Middle frontal gyrus (tissue), 1 donor: ENCODE results near the gene CMTM3.
"Not testable (repeated sequence)": the region's sequence is repeated elsewhere in the genome, so short reads cannot be mapped to it uniquely, and the experiment has no call there.

Experiments used
- DNase-seq: peaks from one replicate; pipeline ENCODE4 v3.0.0-alpha.2; 2015; ENCODE audit warnings: low spot score; ENCODE audit errors: extremely low spot score

Gene CMTM3

GRCh38 chr16:66581246-66581952 is 23.1 kb upstream of the CMTM3 start:
- DNase-seq = no peak

GRCh38 chr16:66585481-66586239 is 18.8 kb upstream of the CMTM3 start:
- no peak for DNase-seq

GRCh38 chr16:66587881-66588600 is 16.5 kb upstream of the CMTM3 start:
- no peak for DNase-seq

GRCh38 chr16:66588981-66589713 is 15.4 kb upstream of the CMTM3 start:
- DNase-seq = no peak

GRCh38 chr16:66590322-66590721 is 14.2 kb upstream of the CMTM3 start:
- no peak for DNase-seq

GRCh38 chr16:66591018-66591417 is 13.5 kb upstream of the CMTM3 start:
- no peak for DNase-seq

- DNase-seq = no peak
Observed at GRCh38 chr16:66592241-66592640, 12.3 kb upstream of the CMTM3 start.

- no peak for DNase-seq
Observed at GRCh38 chr16:66592814-66593213, 11.7 kb upstream of the CMTM3 start.

- no peak for DNase-seq
Observed at GRCh38 chr16:66594739-66595138, 9.8 kb upstream of the CMTM3 start.

- DNase-seq = not testable (repeated sequence)
Observed at GRCh38 chr16:66596559-66596958, 7.9 kb upstream of the CMTM3 start.

- DNase-seq = no peak
Observed at GRCh38 chr16:66596986-66597848, 7.3 kb upstream of the CMTM3 start.

- no peak for DNase-seq
Observed at GRCh38 chr16:66598111-66598510, 6.4 kb upstream of the CMTM3 start.

- DNase-seq = no peak
Observed at GRCh38 chr16:66599726-66600125, 4.8 kb upstream of the CMTM3 start.

GRCh38 chr16:66600477-66600876 is 4.0 kb upstream of the CMTM3 start:
- DNase-seq = no peak

GRCh38 chr16:66601471-66601870 is 3.0 kb upstream of the CMTM3 start:
- DNase-seq = no peak

- no peak for DNase-seq
Observed at GRCh38 chr16:66603537-66604375, 748 bp upstream of the CMTM3 start.

GRCh38 chr16:66605177-66605978 is 874 bp downstream of the CMTM3 start:
- DNase-seq = no peak

- DNase-seq = no peak
Observed at GRCh38 chr16:66605979-66606751, 1.7 kb downstream of the CMTM3 start.
